Measurements from ENCODE around the gene VTA1. TPM values are rescaled to one million over a fixed set of nuclear protein-coding genes. Genes with fewer than 3 reads are reported as not detected.

Gene VTA1
- total and polyA plus RNA-seq, 2 of the 4 experiments (the other 2 are of a cell fraction): 60.9 to 120 TPM

DNA sequence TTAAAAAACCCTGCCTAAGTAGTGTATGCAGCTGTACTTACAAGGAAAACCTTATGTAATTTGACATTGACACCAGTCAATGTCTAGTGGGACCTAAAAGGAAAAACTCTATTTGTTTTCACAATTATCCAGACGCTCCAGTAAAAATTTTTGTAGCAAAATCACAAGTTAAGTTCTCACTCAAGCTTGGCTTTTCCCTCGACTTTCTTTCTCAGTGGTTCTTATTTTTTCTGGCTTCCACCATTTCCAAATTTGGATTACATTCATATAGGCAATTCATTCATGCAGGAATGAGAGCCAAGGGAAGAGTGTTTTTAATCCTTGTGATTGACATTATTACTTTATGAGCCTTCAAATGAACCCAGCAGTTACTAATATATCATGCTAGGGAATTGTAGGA lies 88.7 kb downstream of the VTA1 start:
- no peak overlapping the region for H2BK5ac ChIP-seq (ENCODE audit: low read depth, low read length, poor library complexity, severe bottlenecking)
- H3K56ac ChIP-seq (ENCODE audit: extremely low read depth, insufficient read depth, low read length): no peak overlapping the region
- H3K14ac ChIP-seq (replicated peaks; ENCODE audit: low read depth, low read length): no peak overlapping the region
- in situ Hi-C loops (cut with MboI; ENCODE audit: low sequenced_read_pairs): no loop called here
- no peak overlapping the region for H3K4me2 ChIP-seq (ENCODE audit: low read depth, low read length)
- no peak overlapping the region for H3K4ac ChIP-seq (ENCODE audit: low read depth, low read length)
- H3K9ac ChIP-seq (ENCODE audit: low read depth, low read length): no peak overlapping the region
- intact Hi-C loops (cut with micrococcal nuclease): loop anchor here (5.0 kb wide), 1 partner anchor 62 kb away; no protein-coding TSS in a partner anchor
- no peaks in the 10 kb centered on the region for H3K9me3 ChIP-seq (ENCODE audit: control insufficient read depth, insufficient read depth, low read length)
- no peak overlapping the region for H2AK5ac ChIP-seq (ENCODE audit: low read depth, low read length)
- no TSS peak for BruUV-seq (replicated peaks)
- no peaks in the 10 kb centered on the region for H3K36me3 ChIP-seq (ENCODE audit: control insufficient read depth, insufficient read depth, low read length)
- no peak for TF ChIP-seq CHD1 (IDR thresholded peaks at IDR 0.05; ENCODE audit: low read depth, low read length)
- TF ChIP-seq NFE2L2 (IDR thresholded peaks at IDR 0.05; ENCODE audit: low read depth, low read length): no peak
- no peak for TF ChIP-seq RCOR1 (IDR thresholded peaks at IDR 0.05; ENCODE audit: insufficient replicate concordance, low read length)
- no peak for TF ChIP-seq USF2 (IDR thresholded peaks at IDR 0.05; ENCODE audit: low read depth, low read length)
- TF ChIP-seq MXI1 (IDR thresholded peaks at IDR 0.05; ENCODE audit: borderline replicate concordance, low read depth, low read length): no peak
- TF ChIP-seq FOS (IDR thresholded peaks at IDR 0.05; ENCODE audit: low read depth, low read length): no peak
- no peak for TF ChIP-seq MAZ (IDR thresholded peaks at IDR 0.05; ENCODE audit: borderline replicate concordance, low read depth, low read length)
- no peak for TF ChIP-seq ELK1 (IDR thresholded peaks at IDR 0.05; ENCODE audit: borderline replicate concordance, low read depth, low read length)
- no peak for TF ChIP-seq RAD21 (IDR thresholded peaks at IDR 0.05; ENCODE audit: low read length)
- no peak for TF ChIP-seq BHLHE40 (IDR thresholded peaks at IDR 0.05; ENCODE audit: low read depth, low read length)
- TF ChIP-seq CTCF (conservative IDR thresholded peaks at IDR 0.05; ENCODE audit: low read depth, low read length): no peak
- TF ChIP-seq MAFK (IDR thresholded peaks at IDR 0.05; ENCODE audit: low read depth, low read length): no peak
- TF ChIP-seq SMC3 (IDR thresholded peaks at IDR 0.05; ENCODE audit: low read depth, low read length): no peak
- CTCF ChIA-PET: interaction anchor here (1.4 kb wide), 1 partner anchor 28 kb away, joined by 4 read pairs; no protein-coding TSS in a partner anchor
- WGBS, 2 experiments (ENCODE audit: extremely low coverage in 2 of 2, insufficient read length in 1 of 2): no CpG with 5 or more reads among the region's 2 CpGs
- H3K4me3 ChIP-seq (ENCODE audit: insufficient read depth, low read depth, low read length): no peak overlapping the region
- H4K5ac ChIP-seq (ENCODE audit: low read depth, low read length): no peak overlapping the region
- no peak overlapping the region for H2AFZ ChIP-seq (replicated peaks; ENCODE audit: low read length, poor library complexity)
- DNase-seq (no peak), ATAC-seq (ENCODE audit: low read depth) (no peak)
- no peaks in the 10 kb centered on the region for H3K27me3 ChIP-seq (ENCODE audit: control insufficient read depth, insufficient read depth, low read length)
- H2BK20ac ChIP-seq (ENCODE audit: low read depth, low read length): no peak overlapping the region
- no peak overlapping the region for H2BK15ac ChIP-seq (ENCODE audit: low read depth, low read length)
- dilution Hi-C loops (cut with HindIII; ENCODE audit: low sequenced_read_pairs, unreplicated experiment): no loop called here
- no peak overlapping the region for H4K8ac ChIP-seq (ENCODE audit: low read depth in 2 of 2, low read length in 2 of 2)
- POLR2A ChIA-PET (ENCODE audit: unreplicated experiment): no interaction called here
- no peak overlapping the region for H3K18ac ChIP-seq (ENCODE audit: low read depth, low read length)
- H3K4me1 ChIP-seq (ENCODE audit: control insufficient read depth, insufficient read depth, low read length): no peaks in the 10 kb centered on the region
- H4K20me1 ChIP-seq (ENCODE audit: insufficient read depth, low read length): no peaks in the 10 kb centered on the region
- no peak overlapping the region for H2AK9ac ChIP-seq (replicated peaks; ENCODE audit: low read depth, low read length, poor library complexity)
- no peak overlapping the region for H4K91ac ChIP-seq (ENCODE audit: insufficient read depth, low read depth, low read length)
- H3K27ac ChIP-seq (ENCODE audit: insufficient read depth, low read length): no peak overlapping the region
- H2BK120ac ChIP-seq (ENCODE audit: low read depth, low read length): no peak overlapping the region
- no peaks in the 10 kb centered on the region for H3K79me1 ChIP-seq (ENCODE audit: low read depth in 1 of 2, low read length in 2 of 2)
- H3K23ac ChIP-seq (ENCODE audit: low read depth, low read length): no peak overlapping the region
- H3K9me1 ChIP-seq (ENCODE audit: insufficient read depth, low read length): no peaks in the 10 kb centered on the region

Measured in IMR-90 (cell line).